ENCODE results near the gene RPA3. TPM values are rescaled to one million over a fixed set of nuclear protein-coding genes. Genes with fewer than 3 reads are reported as not detected.

Gene RPA3
- total and polyA plus RNA-seq, 9 of the 15 experiments (the other 6 are each of a cell fraction or from before 2014, with no cell fraction given): 68.5 to 265 (median 125) TPM

DNA sequence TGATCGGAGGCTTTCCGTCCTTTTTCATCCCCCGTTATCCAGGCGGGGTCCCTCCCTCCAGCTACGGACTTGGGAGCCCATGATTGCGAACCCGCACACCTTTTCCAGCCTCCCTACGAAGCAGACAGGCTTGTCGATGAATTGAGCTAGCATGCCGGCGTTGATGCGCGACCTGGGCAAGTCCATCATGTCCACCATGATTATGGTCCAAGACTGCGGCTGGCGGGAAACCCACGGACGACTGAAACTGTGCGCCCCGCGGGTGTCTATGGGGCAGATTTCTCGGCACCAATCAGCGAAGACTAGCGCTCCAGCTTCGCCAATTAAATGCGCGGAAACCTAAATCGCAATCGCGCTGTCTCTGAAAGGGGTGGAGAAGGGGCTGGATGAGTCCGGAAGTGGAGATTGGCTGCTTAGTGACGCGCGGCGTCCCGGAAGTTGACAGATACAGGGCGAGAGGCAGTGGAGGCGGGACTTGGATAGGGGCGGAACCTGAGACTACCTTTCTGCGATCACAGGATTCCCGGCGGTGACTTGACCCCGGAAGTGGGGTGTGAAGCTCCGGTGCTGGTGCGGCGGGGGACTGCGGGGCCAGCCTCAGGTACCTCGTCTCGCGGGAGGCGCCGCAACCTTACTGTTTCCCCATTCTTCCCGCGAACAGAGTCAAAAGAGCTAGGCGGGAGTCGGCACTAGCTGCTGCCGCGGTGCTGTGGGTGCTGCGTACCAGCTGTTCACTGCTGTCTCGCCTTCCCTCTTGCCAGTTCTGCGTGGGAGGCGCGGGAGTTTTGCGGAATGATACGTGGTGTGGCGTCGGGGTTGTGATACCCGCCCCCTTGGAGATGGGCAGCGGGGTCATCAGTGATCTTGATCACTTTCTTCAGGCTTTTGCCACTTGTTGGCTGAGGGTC lies 77.9 kb downstream of the RPA3 start, which contains the start of gene UMAD1:
Gene UMAD1 (plus strand): TSS at position 532 of the 908 bp plus-strand sequence. CDS start 32,620 bp downstream, outside the sequence.
- peak; percentile 95 for ATAC-seq
- peak; percentile 90 to 100 (median 92) for DNase-seq (ENCODE audit: extremely low read depth in 1 of 4, low spot score in 3 of 4)
- intact Hi-C loops (cut with micrococcal nuclease): loop anchor here (2.0 kb wide), 2 partner anchors 74 to 656 kb away; partner anchors contain the start of gene MIOS
- Histone ChIP-seq H2AFZ (ENCODE audit: low read depth, low read length) (peak within 1 kb of the TSS; percentile 98), H3K27me3 (ENCODE audit: control insufficient read depth in 2 of 2, insufficient read depth in 2 of 2, low read length in 2 of 2) (no peaks in the 10 kb centered on the region), H3K27ac (ENCODE audit: extremely low read depth, low read depth, low read length) (peak within 1 kb of the TSS; percentile 87), H3K9me1 (ENCODE audit: control insufficient read depth, insufficient read depth, low read length) (no peaks in the 10 kb centered on the region), H3K4me3 (peak within 1 kb of the TSS; percentile 62), H3K36me3 (ENCODE audit: control insufficient read depth, insufficient read depth, low read length) (peaks cover 21% of the 10 kb centered on the region; the same call in 2 of the 3 replicates), H3K4me1 (replicated peaks in 1 of 2; ENCODE audit: control insufficient read depth in 2 of 2, insufficient read depth in 2 of 2, low read length in 2 of 2) (peaks cover 0 to 3% of the 10 kb centered on the region in 2 experiments; a peak in 1 of 5 replicates), H4K20me1 (replicated peaks; ENCODE audit: control insufficient read depth, insufficient read depth, low read length) (no peaks in the 10 kb centered on the region), H3K9me3 (replicated peaks; ENCODE audit: control insufficient read depth, insufficient read depth, low read depth, low read length) (0 out of 2 replicates have a peak, but pooled peaks cover 2% of the 10 kb centered on the region), H3K4me2 (ENCODE audit: insufficient read depth, low read length) (peak within 1 kb of the TSS; percentile 92), H3K9ac (ENCODE audit: insufficient read depth in 1 of 2, low read depth in 2 of 2, low read length in 2 of 2) (peak within 1 kb of the TSS; percentile 84 to 96), H3K79me2 (ENCODE audit: control insufficient read depth, insufficient read depth, low read length) (peaks cover 48% of the 10 kb centered on the region)
- under 1% methylated on average over 66 of the region's 68 CpGs for WGBS (ENCODE audit: insufficient coverage, low coverage, missing lambda C conversion rate)
- ChIA-PET POLR2A (interaction anchor here (0.6 to 1.5 kb wide), 14 partner anchors 9 to 621 kb away, joined by 3 to 6 read pairs (median 3); partner anchors contain the start of gene GLCCI1), CTCF (ENCODE audit: low intra/inter-chr PET ratio) (no interaction called here)
- in situ Hi-C loops (cut with MboI): no loop called here
- no TSS peak for BruUV-seq (replicated peaks)
- peak; percentile 99 for FAIRE-seq
- TF ChIP-seq ELF1 (tag; IDR thresholded peaks at IDR 0.05) (peak; percentile 100), HDGF (IDR thresholded peaks at IDR 0.05) (no peak), ZNF644 (tag; IDR thresholded peaks at IDR 0.05; ENCODE audit: low read depth) (no peak), GATAD2A (IDR thresholded peaks at IDR 0.05) (peak; percentile 77; the same call in 1 of the 2 replicates), JUNB (CRISPR knock-in tag; conservative IDR thresholded peaks at IDR 0.05) (no peak), ZNF75A (CRISPR knock-in tag; IDR thresholded peaks at IDR 0.05) (no peak), ZC3H11A (IDR thresholded peaks at IDR 0.05; ENCODE audit: low read depth, low read length) (no peak), TRIM24 (IDR thresholded peaks at IDR 0.05) (peak; percentile 45 to 73; a peak in 3 of 4 replicates), ATF7 (IDR thresholded peaks at IDR 0.05) (peak; percentile 81), ZNF445 (CRISPR knock-in tag; IDR thresholded peaks at IDR 0.05; ENCODE audit: low read depth) (peak; percentile 65; the same call in 1 of the 2 replicates), IFI16 (CRISPR knock-in tag; IDR thresholded peaks at IDR 0.05) (no peak)
- TF ChIP-seq, protein P1, sequence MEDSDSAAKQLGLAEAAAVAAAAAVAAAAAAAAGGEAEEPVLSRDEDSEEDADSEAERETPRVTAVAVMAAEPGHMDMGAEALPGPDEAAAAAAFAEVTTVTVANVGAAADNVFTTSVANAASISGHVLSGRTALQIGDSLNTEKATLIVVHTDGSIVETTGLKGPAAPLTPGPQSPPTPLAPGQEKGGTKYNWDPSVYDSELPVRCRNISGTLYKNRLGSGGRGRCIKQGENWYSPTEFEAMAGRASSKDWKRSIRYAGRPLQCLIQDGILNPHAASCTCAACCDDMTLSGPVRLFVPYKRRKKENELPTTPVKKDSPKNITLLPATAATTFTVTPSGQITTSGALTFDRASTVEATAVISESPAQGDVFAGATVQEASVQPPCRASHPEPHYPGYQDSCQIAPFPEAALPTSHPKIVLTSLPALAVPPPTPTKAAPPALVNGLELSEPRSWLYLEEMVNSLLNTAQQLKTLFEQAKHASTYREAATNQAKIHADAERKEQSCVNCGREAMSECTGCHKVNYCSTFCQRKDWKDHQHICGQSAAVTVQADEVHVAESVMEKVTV (CRISPR knock-in tag; IDR thresholded peaks at IDR 0.05): no peak
